HepG2 (cell line): Measurements from ENCODE around the gene RUNX2. TPM values are rescaled to one million over a fixed set of nuclear protein-coding genes. Genes with fewer than 3 reads are reported as not detected.

Source experiments
- ATAC-seq: fragments of 200-7000 bp; cut with Tn5 transposase; 3 replicates; pipeline ENCODE4 v1.9.1; 2020; ENCODE audit warnings: mild to moderate bottlenecking, moderate library complexity
- BruUV-seq: library from RNA; stranded (reverse); fragments of 400-500 nt; replicated peaks from 2 replicates; lab custom pipeline; 2021; lab: Mats Ljungman, UMichigan
- CTCF ChIA-PET: fragments of 300-600 bp; formaldehyde crosslinking; extraction: SDS; loops from one replicate; lab custom pipeline; 2021; ENCODE audit warnings: low total read pairs, inconsistent platforms, low intra/inter-chr PET ratio; lab: Yijun Ruan, JAX
- POLR2A ChIA-PET: fragments of 350-600 bp; sonication (Branson Sonifier 250); formaldehyde crosslinking; loops from one replicate; lab custom pipeline; 2020; ENCODE audit warnings: antibody characterized with exemption, inconsistent platforms; lab: Yijun Ruan, JAX
- DNase-seq: peaks from one replicate; pipeline ENCODE4 v3.0.0-alpha.2; 2015; ENCODE audit warnings: low spot score
- FAIRE-seq: peaks from 3 replicates; lab custom pipeline; 2011; peaks lifted over from hg19 to GRCh38; lab: Jason Lieb, UNC
- H2AFZ ChIP-seq: one replicate; pipeline ENCODE4 v1.6.1; 2011; ENCODE audit warnings: low read length, inconsistent platforms
- H3K27ac ChIP-seq: fragments of 300-600 bp; 3 replicates; pipeline ENCODE4 v1.8.0; 2011; ENCODE audit warnings: mixed run types, mild to moderate bottlenecking, mixed read lengths, low read length, inconsistent platforms; ENCODE audit not compliant: insufficient read depth; ENCODE audit errors: extremely low read length
- H3K27me3 ChIP-seq, 2 experiments: fragments of 200-600 bp in 1 of 2; 2 replicates in 1 of 2; 3 replicates in 1 of 2; pipeline versions ENCODE4 v1.6.0 to v1.8.0; 2011; ENCODE audit warnings: low read length in 2 of 2, mild to moderate bottlenecking in 2 of 2, moderate library complexity in 2 of 2, inconsistent platforms in 1 of 2; ENCODE audit not compliant: insufficient read depth in 2 of 2, control insufficient read depth in 1 of 2
- H3K36me3 ChIP-seq, 2 experiments: fragments of 200-600 bp in 1 of 2; replicated peaks in 1 of 2; 2 replicates in 1 of 2; 3 replicates in 1 of 2; pipeline versions ENCODE4 v1.5.1 to v1.8.0; 2011; ENCODE audit warnings: low read length in 2 of 2, inconsistent platforms in 1 of 2; ENCODE audit not compliant: insufficient read depth in 2 of 2, control insufficient read depth in 1 of 2
- H3K4me1 ChIP-seq: 2 replicates; pipeline ENCODE4 v1.5.1; 2012; ENCODE audit warnings: low read length, inconsistent platforms; ENCODE audit not compliant: insufficient read depth
- H3K4me2 ChIP-seq: 2 replicates; pipeline ENCODE4 v1.6.0; 2011; ENCODE audit warnings: low read depth, low read length, inconsistent platforms
- H3K4me3 ChIP-seq, 3 experiments: fragments of 200-600 bp in 1 of 3; sonication (generic), shearing (Covaris generic) in 1 of 3; replicated peaks in 1 of 3; 2 replicates each; pipeline ENCODE4 v1.5.1; 2011 to 2016; ENCODE audit warnings: low read length in 3 of 3, inconsistent platforms in 2 of 3, low read depth in 2 of 3, mild to moderate bottlenecking in 2 of 3, control low read depth in 1 of 3, mixed read lengths in 1 of 3; ENCODE audit not compliant: insufficient read depth in 1 of 3
- H3K79me2 ChIP-seq: one replicate; pipeline ENCODE4 v1.6.1; 2011; ENCODE audit warnings: low read length, inconsistent platforms; ENCODE audit not compliant: insufficient read depth
- H3K9ac ChIP-seq: 2 replicates; pipeline ENCODE4 v1.6.0; 2011; ENCODE audit warnings: mild to moderate bottlenecking, low read depth, low read length, inconsistent platforms; ENCODE audit not compliant: insufficient read depth
- H3K9me3 ChIP-seq: 2 replicates; pipeline ENCODE4 v1.5.1; 2012; ENCODE audit warnings: mild to moderate bottlenecking, low read length
- H4K20me1 ChIP-seq: 2 replicates; pipeline ENCODE4 v1.6.0; 2011; ENCODE audit warnings: inconsistent platforms, mild to moderate bottlenecking, low read length, moderate library complexity; ENCODE audit not compliant: insufficient read depth
- HOXA3 ChIP-seq: sonication (generic); formaldehyde crosslinking; IDR thresholded peaks from 2 replicates; pipeline ENCODE4 v1.5.0; 2020; ENCODE audit warnings: missing genetic modification reagents
- KLF11 ChIP-seq: IDR thresholded peaks from 2 replicates; pipeline ENCODE4 v1.6.1; 2016; ENCODE audit warnings: missing compliant biosample characterization
- MBD4 ChIP-seq: IDR thresholded peaks from 2 replicates; pipeline ENCODE4 v1.6.1; 2012; ENCODE audit warnings: low read length, inconsistent platforms, borderline replicate concordance
- RELA ChIP-seq: sonication (generic); formaldehyde crosslinking; IDR thresholded peaks from 2 replicates; pipeline ENCODE4 v1.4.0; 2020; ENCODE audit warnings: missing genetic modification reagents
- RFXANK ChIP-seq: IDR thresholded peaks from 2 replicates; pipeline ENCODE4 v1.6.1; 2016
- SNAPC4 ChIP-seq: sonication (generic); formaldehyde crosslinking; IDR thresholded peaks from 2 replicates; pipeline ENCODE4 v1.4.0; 2020; ENCODE audit warnings: mild to moderate bottlenecking, missing genetic modification reagents
- ZBTB40 ChIP-seq, 2 experiments: fragments of 450-650 bp in 1 of 2; sonication (generic) in 1 of 2; formaldehyde crosslinking in 1 of 2; IDR thresholded peaks; 2 replicates each; pipeline versions ENCODE4 v1.6.1 to v1.8.0; 2016 to 2022; ENCODE audit warnings: antibody characterized with exemption in 1 of 2, mild to moderate bottlenecking in 1 of 2, missing genetic modification reagents in 1 of 2
- ZNF180 ChIP-seq: sonication (generic); formaldehyde crosslinking; IDR thresholded peaks from 2 replicates; pipeline ENCODE4 v1.4.0; 2020; ENCODE audit warnings: low read depth, missing genetic modification reagents, borderline replicate concordance
- ZNF775 ChIP-seq: sonication (generic); formaldehyde crosslinking; IDR thresholded peaks from 2 replicates; pipeline ENCODE4 v1.4.0; 2020; ENCODE audit warnings: missing genetic modification reagents, mild to moderate bottlenecking, moderate library complexity, borderline replicate concordance
- WGBS: methylation state at CpG from one replicate; pipeline ENCODE4 v1.1.6; 2017; ENCODE audit warnings: low lambda C conversion rate; 5-methylcytosine and 5-hydroxymethylcytosine counted together
- in situ Hi-C: cut with HindIII; loops from 2 replicates; pipeline ENCODE4 v1.10.0; 2017; ENCODE audit warnings: low pct_unique_long_range_greater_than_20kb; ENCODE audit not compliant: extremely low pct_ligation_motif_present
- intact Hi-C: fragments of 100-400 bp; cut with micrococcal nuclease; formaldehyde crosslinking; loops from one replicate; pipeline ENCODE4 v1.10.0; 2022; ENCODE audit not compliant: unreplicated experiment
- polyA plus RNA-seq, 8 experiments: library from polyadenylated mRNA; depleted of rRNA in 3 of 8; stranded (reverse) in 7 of 8; unstranded in 1 of 8; fragments of >200 nt; fragmentation: Illumina TruSeq in 4 of 8; extraction: Trizol in 4 of 8; gene quantifications; 2 replicates each; pipeline versions ENCODE4 v1.2.1 to v1.2.3, GENCODE V29; 2011 to 2016; ENCODE audit warnings: low read depth in 4 of 8, missing spikeins in 1 of 8, mixed read lengths in 1 of 8; ENCODE audit not compliant: insufficient read depth in 1 of 8
- total RNA-seq, 5 experiments: library from RNA; depleted of rRNA; stranded (reverse); fragments of >200 nt; fragmentation: Illumina TruSeq; extraction: Trizol; gene quantifications; 2 replicates each; pipeline ENCODE4 v1.2.3, GENCODE V29; 2016; ENCODE audit warnings: low read depth in 1 of 5

RUNX2 gene
- total and polyA plus RNA-seq, 2 of the 13 experiments (the other 11 are each of a cell fraction or from before 2014, with no cell fraction given): not detected

- TF ChIP-seq MBD4 (no peak), ZNF180 (no peak), RFXANK (no peak), ZNF775 (CRISPR knock-in tag) (no peak), RELA (no peak), HOXA3 (CRISPR knock-in tag) (no peak)
These were observed 291.9 kb downstream of the RUNX2 start (continued) for GRCh38 chr6:45619994-45620471.

- Histone ChIP-seq H3K27me3 (no peaks in the 10 kb centered on the region), H3K4me1 (no peaks in the 10 kb centered on the region), H3K9ac (no peak overlapping the region), H3K27ac (no peak overlapping the region), H3K36me3 (no peaks in the 10 kb centered on the region), H3K9me3 (no peaks in the 10 kb centered on the region), H3K4me3 (no peak overlapping the region), H4K20me1 (no peaks in the 10 kb centered on the region), H3K4me2 (no peak overlapping the region), H2AFZ (no peak overlapping the region), H3K79me2 (no peaks in the 10 kb centered on the region)
- ATAC-seq: no peak
- CTCF ChIA-PET: no interaction called here
- POLR2A ChIA-PET: no interaction called here
- no TSS peak for BruUV-seq
- FAIRE-seq: no peak
- intact Hi-C loops (no loop called here), in situ Hi-C loops (no loop called here)
- no peak for DNase-seq
- TF ChIP-seq SNAPC4 (CRISPR knock-in tag): no peak
- TF ChIP-seq KLF11 (CRISPR knock-in tag): no peak
- peak; percentile 74 for TF ChIP-seq ZBTB40 (IDR thresholded peaks at IDR 0.05)
- no peak for TF ChIP-seq ZBTB40 (CRISPR knock-in tag; IDR thresholded peaks at IDR 0.05)
- WGBS: 34% methylated on average over 4 of the region's 4 CpGs
These were observed 296.1 kb downstream of the RUNX2 start for GRCh38 chr6:45624228-45624627.
